GM06990 (cell line): ENCODE data around the gene POLR2E.

Source experiments
- DNase-seq: peaks from one replicate; pipeline ENCODE4 v3.0.0-alpha.2; 2011; ENCODE audit not compliant: insufficient read length; ENCODE audit errors: extremely low read depth
- H3K27me3 ChIP-seq: replicated peaks from 2 replicates; pipeline ENCODE4 v1.6.0; 2011; ENCODE audit warnings: low read length; ENCODE audit not compliant: control insufficient read depth, insufficient read depth
- H3K36me3 ChIP-seq: 2 replicates; pipeline ENCODE4 v1.5.1; 2011; ENCODE audit warnings: low read length; ENCODE audit not compliant: control insufficient read depth, insufficient read depth
- H3K4me3 ChIP-seq: replicated peaks from 2 replicates; pipeline ENCODE4 v1.5.1; 2011; ENCODE audit warnings: low read depth, mild to moderate bottlenecking, control low read depth, low read length
- TF ChIP-seq, protein P1 (sequence below): IDR thresholded peaks from 2 replicates; pipeline ENCODE4 v1.5.1; 2011; ENCODE audit warnings: low read length, control low read depth, mild to moderate bottlenecking, inconsistent platforms; ENCODE audit not compliant: insufficient read depth, poor library complexity, severe bottlenecking

The POLR2E gene

DNA sequence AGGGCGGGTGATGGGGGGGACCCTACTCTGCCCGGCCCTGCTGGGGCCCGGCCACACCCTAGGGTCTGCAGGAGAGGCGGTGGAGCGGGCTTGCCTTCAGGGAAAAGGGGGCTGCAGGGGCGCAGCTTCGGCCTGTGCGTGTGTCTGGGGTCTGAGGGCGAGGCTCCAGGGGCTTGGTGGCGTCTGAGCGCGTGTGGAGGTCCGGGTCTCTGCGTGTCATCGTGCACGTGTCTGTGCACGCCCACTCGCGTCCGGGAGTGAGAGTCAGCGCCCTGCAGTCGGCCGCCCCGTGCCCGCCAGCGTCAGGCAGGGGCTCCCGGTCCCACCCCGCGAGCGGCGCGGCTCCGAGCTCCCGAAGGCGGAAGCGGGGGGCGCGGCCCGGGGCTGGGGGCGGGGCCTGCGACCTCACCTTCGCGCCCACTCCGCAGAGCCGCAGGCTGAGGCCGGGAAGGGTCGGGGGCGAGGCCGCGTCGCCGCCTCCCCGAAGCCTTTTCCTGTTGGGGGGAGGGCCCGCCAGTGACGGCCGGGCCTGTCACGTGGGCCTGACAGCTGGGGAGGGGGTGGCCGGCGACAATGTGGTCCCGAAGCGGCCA, 28.3 kb downstream of the POLR2E start, which contains the start of gene ARHGAP45:
Gene ARHGAP45, plus strand, starts transcription at position 420 of the 593 bp plus-strand sequence. CDS start 239 bp downstream, outside the sequence.
- Histone ChIP-seq H3K27me3 (no peaks in the 10 kb centered on the region), H3K4me3 (peak within 1 kb of the TSS; percentile 89), H3K36me3 (peaks cover 5% of the 10 kb centered on the region)
- peak; percentile 89 for DNase-seq
- TF ChIP-seq, protein P1, sequence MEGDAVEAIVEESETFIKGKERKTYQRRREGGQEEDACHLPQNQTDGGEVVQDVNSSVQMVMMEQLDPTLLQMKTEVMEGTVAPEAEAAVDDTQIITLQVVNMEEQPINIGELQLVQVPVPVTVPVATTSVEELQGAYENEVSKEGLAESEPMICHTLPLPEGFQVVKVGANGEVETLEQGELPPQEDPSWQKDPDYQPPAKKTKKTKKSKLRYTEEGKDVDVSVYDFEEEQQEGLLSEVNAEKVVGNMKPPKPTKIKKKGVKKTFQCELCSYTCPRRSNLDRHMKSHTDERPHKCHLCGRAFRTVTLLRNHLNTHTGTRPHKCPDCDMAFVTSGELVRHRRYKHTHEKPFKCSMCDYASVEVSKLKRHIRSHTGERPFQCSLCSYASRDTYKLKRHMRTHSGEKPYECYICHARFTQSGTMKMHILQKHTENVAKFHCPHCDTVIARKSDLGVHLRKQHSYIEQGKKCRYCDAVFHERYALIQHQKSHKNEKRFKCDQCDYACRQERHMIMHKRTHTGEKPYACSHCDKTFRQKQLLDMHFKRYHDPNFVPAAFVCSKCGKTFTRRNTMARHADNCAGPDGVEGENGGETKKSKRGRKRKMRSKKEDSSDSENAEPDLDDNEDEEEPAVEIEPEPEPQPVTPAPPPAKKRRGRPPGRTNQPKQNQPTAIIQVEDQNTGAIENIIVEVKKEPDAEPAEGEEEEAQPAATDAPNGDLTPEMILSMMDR = no peak

DNA sequence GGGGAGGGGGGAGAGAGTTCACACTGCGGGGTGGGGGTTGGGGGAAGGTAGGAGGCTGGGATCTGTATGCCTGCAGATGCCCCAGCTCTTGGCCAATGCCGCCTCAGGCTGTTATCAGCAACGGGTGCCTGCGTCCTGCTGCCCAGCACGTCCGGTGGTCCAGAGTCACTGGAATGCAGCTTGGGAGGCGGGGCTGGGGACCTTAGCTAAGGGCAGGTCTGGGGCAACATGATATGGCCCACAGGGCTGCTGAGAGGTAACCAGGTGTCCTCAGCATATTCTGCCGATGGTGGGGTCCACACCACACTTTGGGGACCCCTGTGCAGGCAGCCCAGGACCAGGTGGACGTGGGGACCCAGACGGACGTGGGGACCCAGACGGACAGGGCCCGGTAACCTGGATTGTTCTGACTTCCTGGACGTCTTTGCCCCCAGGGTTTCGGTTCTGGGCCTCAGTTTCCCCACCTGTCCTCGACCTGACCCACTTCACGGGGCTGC, 28.9 kb downstream of the POLR2E start:
- peaks cover 3% of the 10 kb centered on the region for H3K36me3 ChIP-seq
- H3K4me3 ChIP-seq = peak overlapping the region; percentile 89
- TF ChIP-seq, protein P1 = no peak
- no peaks in the 10 kb centered on the region for H3K27me3 ChIP-seq
- no peak for DNase-seq

DNA sequence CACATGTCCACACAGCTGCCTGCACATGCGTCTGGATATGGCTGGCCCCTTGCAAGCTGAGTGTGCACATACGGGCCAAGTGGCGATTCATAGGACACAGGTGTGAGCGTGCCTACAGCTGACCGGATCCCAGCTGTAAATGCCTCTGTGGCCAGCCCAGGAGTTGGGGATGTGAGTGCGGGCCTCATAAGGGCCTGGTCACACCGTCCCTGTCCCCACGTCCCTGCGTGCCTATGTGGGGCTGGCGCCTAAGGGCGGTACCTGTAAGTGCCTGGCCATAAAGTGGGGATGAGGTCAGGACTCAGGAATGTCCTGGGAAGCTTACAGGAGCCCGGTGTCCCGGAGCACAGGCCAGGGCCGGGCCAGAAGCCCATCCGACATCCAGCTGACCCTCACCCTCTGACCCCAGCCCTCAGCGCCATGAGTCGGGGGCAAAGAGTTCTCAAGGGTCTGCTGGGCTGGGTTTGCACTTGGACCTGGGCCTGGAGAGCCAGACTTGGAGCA, 29.5 kb downstream of the POLR2E start:
- TF ChIP-seq, protein P1 = no peak
- no peaks in the 10 kb centered on the region for H3K27me3 ChIP-seq
- no peaks in the 10 kb centered on the region; the same call in none of the 2 replicates for H3K36me3 ChIP-seq
- no peak for DNase-seq
- no peak overlapping the region for H3K4me3 ChIP-seq

DNA sequence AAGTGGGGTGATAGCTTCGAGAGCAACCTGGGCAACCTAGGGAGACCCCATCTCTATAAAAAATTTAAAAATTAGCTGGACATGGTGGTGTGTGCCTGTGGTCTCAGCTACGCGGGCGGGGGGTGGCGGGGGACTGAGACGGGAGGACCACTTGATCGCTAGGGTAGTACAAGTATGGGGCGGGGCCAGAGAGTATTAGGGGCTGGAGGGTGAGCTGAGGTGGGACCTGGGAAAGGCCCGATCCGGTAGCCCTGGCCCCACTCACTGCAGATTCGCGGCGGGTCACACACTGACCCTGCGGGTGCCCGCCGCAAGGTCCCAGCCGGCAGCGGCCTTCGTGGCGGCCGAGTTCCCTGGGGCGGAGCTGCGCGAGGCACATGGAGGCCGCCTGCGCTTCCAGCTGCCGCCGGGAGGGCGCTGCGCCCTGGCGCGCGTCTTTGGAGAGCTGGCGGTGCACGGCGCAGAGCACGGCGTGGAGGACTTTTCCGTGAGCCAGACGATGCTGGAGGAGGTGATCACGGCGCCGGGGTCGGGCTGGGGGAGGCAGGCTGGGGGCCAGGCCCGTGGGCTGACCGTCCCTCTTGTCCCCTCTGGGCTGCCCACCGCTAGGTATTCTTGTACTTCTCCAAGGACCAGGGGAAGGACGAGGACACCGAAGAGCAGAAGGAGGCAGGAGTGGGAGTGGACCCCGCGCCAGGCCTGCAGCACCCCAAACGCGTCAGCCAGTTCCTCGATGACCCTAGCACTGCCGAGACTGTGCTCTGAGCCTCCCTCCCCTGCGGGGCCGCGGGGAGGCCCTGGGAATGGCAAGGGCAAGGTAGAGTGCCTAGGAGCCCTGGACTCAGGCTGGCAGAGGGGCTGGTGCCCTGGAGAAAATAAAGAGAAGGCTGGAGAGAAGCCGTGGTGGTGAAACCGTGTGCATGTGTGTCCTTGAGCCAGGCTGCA, 30.2 kb downstream of the POLR2E start:
- H3K27me3 ChIP-seq = no peaks in the 10 kb centered on the region
- H3K4me3 ChIP-seq = no peak overlapping the region
- peak; percentile 86 for DNase-seq
- TF ChIP-seq, protein P1 = peak; percentile 77
- H3K36me3 ChIP-seq = no peaks in the 10 kb centered on the region; the same call in none of the 2 replicates

DNA sequence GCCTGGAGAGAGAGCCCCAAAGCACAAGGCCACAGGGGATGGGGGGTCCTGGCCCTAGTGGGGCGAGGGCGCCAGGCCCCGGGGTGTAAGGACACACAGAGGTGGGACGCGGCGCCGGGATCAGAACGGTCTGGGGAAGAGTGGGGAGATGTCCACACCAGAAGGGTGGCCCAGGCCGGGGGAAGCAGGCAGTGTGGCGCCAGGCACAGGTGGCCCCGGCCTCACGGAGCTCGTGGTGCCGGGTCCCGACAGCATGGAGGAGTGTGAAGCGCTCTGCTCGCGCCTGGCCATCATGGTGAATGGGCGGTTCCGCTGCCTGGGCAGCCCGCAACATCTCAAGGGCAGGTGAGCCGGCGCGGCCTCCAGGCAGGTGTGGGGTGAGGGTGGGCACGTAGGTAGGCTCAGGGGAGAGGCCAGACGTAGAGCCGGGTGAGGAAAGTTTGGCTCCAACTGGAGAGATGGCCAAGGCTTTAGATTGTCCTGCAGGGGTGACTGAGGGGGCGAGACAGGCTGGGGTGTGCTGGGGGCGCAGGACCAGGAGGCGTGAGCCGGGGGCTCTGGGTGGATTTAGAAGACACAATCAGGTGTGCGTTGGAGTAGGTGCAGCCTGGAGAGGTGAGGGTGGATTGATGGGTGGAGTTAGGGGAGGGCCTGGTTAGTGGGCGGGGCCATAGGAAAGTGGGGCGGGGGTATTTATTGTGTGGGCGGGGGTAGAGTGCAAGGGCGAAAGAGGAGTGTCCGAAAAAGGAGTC, 31.1 kb downstream of the POLR2E start:
- Histone ChIP-seq H3K27me3 (no peaks in the 10 kb centered on the region), H3K36me3 (no peaks in the 10 kb centered on the region; the same call in none of the 2 replicates), H3K4me3 (no peak overlapping the region)
- no peak for DNase-seq
- TF ChIP-seq, protein P1 = no peak
